Duodenal mucosa (tissue), 2 donors: ENCODE data around the gene CCDC73.
"Not testable (repeated sequence)": the region's sequence is repeated elsewhere in the genome, so short reads cannot be mapped to it uniquely, and the experiment has no call there.

Source experiments
- H3K27ac ChIP-seq: one replicate; pipeline ENCODE4 v1.7.0; 2013; ENCODE audit warnings: low read depth, low read length
- H3K27me3 ChIP-seq, 2 donors: one replicate each; pipeline ENCODE4 v1.7.0; 2013; ENCODE audit warnings: low read length in 2 of 2, control low read depth in 1 of 2; ENCODE audit not compliant: insufficient read depth in 2 of 2, control insufficient read depth in 1 of 2
- H3K36me3 ChIP-seq, 2 donors: one replicate each; pipeline ENCODE4 v1.7.0; 2013; ENCODE audit warnings: low read length in 2 of 2, control low read depth in 1 of 2; ENCODE audit not compliant: insufficient read depth in 2 of 2, control insufficient read depth in 1 of 2
- H3K4me1 ChIP-seq, 2 donors: one replicate each; pipeline ENCODE4 v1.7.0; 2013; ENCODE audit warnings: low read length in 2 of 2, control low read depth in 1 of 2; ENCODE audit not compliant: insufficient read depth in 2 of 2, control insufficient read depth in 1 of 2
- H3K4me3 ChIP-seq, 2 donors: one replicate each; pipeline ENCODE4 v1.7.0; 2013; ENCODE audit warnings: low read length in 2 of 2, low read depth in 1 of 2
- H3K9ac ChIP-seq, 2 donors: one replicate each; pipeline ENCODE4 v1.7.0; 2013; ENCODE audit warnings: low read length in 2 of 2, low read depth in 1 of 2
- H3K9me3 ChIP-seq, 2 donors: one replicate each; pipeline ENCODE4 v1.7.0; 2013; ENCODE audit warnings: low read length in 2 of 2, control low read depth in 1 of 2; ENCODE audit not compliant: control insufficient read depth in 1 of 2

Gene CCDC73

DNA sequence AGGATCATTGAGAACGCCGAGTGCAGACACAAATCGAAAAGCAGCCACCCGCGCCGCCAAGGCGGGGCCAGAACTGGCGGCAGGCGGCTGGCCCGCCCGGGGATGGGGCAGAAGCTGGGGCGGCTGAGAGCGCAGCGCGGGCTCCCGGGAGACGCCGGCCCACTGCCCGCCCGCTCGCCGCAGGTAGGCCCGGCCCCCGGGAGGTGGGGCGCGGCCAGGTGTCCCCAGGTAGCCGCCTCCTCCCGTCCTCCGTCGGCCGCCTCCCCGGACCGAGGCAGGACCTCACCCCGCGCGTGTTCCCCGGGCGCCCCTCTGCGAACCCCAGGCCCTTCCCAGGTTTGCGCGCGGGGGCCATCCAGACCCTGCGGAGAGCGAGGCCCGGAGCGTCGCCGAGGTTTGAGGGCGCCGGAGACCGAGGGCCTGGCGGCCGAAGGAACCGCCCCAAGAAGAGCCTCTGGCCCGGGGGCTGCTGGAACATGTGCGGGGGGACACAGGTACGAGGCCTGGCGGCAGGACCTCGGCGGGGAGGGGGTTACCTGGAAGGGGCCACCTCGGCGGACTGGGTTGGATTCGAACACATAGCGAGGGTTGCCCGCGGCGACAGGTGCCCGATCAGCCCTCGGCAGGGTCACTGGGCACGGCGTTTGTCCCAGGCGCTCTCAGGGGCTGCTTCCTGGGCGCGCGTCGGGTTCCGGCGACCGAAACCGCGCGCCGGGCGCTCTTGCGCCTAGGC lies 35.4 kb upstream of the CCDC73 start, which contains the start of gene PRRG4:
Gene PRRG4, plus strand, starts transcription at position 248 of the 733 bp plus-strand sequence. CDS start 603 bp downstream, outside the sequence.
- peaks cover 0 to 3% of the 10 kb centered on the region in 2 donors for H3K36me3 ChIP-seq
- no peaks in the 10 kb centered on the region for H3K9me3 ChIP-seq
- H3K27ac ChIP-seq: peak within 1 kb of the TSS; percentile 79
- peak within 1 kb of the TSS; percentile 69 to 94 for H3K9ac ChIP-seq
- H3K4me3 ChIP-seq: peak within 1 kb of the TSS; percentile 69 to 91
- peaks cover 0 to 15% of the 10 kb centered on the region in 2 donors for H3K4me1 ChIP-seq
- H3K27me3 ChIP-seq: no peaks in the 10 kb centered on the region

DNA sequence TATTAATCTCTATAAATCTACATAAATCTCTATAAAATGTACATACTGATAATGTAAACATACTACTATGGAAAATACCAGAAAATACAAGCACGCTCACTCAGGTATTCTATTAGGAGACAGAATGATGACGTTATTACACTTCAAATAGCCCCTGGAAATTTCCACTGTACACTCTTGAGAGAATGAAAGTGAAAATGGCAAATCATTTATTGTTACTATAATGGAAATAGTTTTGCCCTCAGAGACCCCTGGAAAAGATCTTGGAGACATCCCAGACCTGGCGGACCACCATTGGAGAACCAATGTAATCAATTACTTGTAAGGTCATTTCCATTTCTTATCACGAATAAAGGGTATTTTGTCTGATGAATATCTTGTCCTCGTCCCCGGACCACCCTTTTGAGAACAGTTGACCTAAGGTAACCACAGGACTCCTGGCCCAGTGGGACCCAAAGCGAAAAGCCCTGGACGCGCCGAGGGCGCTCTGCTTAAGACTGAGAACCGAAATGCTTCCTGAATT lies 34.8 kb upstream of the CCDC73 start:
- Histone ChIP-seq H3K9me3 (no peaks in the 10 kb centered on the region), H3K4me3 (peak overlapping the region; percentile 69 to 91), H3K27me3 (no peaks in the 10 kb centered on the region), H3K4me1 (peaks cover 0 to 15% of the 10 kb centered on the region in 2 donors), H3K36me3 (peaks cover 0 to 3% of the 10 kb centered on the region in 2 donors), H3K27ac (peak overlapping the region; percentile 77), H3K9ac (peak overlapping the region; percentile 27 to 94)

DNA sequence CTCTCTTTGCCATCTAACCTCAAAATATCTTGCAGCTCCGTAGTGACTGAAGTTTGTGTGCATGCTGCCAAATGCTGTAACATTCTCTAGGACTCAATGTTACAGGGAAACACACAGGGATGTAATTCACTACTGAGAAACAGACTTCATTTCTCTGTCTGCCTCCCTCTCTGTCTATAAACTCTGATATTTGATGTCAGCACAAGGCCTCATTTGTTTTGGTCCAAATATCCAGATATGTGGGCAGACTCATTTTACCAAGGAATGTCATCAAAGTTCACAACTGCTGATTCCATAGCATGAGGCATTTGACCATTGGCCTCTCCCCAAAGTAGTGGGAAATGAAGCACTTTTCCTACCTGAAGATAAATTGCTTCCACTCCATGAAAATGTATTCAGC lies 32.8 kb upstream of the CCDC73 start:
- no peaks in the 10 kb centered on the region for H3K27me3 ChIP-seq
- peaks cover 0 to 8% of the 10 kb centered on the region in 2 donors for H3K4me1 ChIP-seq

DNA sequence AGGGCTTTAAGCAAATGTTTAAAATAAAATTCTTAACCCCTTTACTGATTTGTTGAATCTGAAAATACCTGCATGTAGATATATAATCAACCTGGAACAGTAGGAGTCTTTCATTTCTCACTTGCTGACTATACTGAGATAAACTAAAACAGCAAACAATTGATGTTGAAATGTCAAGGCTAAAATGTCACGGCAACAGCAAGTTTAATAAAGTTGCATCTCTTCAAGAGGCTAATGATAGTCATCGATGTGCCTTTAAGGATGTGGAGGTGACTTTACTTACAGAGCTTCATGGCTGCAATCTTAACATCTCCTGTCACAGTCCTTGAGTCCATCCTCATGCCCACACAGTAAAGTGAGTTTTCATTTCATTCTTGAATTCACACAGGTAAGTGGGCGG lies 31.7 kb upstream of the CCDC73 start:
- Histone ChIP-seq H3K36me3 (no peaks in the 10 kb centered on the region), H3K9ac (no peak overlapping the region), H3K4me1 (peaks cover 0 to 4% of the 10 kb centered on the region in 2 donors), H3K27ac (no peak overlapping the region), H3K9me3 (no peaks in the 10 kb centered on the region), H3K27me3 (no peaks in the 10 kb centered on the region), H3K4me3 (no peak overlapping the region)

More for the DNA sequence above, 32.8 kb upstream of the CCDC73 start:
- Histone ChIP-seq H3K4me3 (no peak overlapping the region), H3K36me3 (no peaks in the 10 kb centered on the region), H3K27ac (no peak overlapping the region), H3K9ac (no peak overlapping the region), H3K9me3 (no peaks in the 10 kb centered on the region)

DNA sequence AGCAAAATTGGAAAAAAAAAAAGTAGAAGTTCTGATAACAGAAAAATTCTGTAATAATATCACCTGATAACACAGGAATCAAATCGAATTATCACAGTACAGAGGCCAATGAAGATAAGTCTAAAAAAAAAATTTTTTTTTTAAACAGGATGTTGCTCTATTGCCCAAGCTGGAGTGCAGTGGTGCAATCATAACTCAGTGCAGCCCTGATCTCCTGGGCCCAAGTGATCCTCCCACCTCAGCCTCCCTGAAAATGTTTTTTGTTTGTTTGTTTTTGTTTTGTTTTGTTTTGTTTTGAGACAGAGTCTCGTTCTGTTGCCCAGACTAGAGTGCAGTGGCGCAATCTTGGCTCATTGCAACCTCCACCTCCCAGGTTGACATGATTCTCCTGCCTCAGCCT lies 29.2 kb upstream of the CCDC73 start:
- H3K27me3 ChIP-seq, H3K27ac ChIP-seq, H3K36me3 ChIP-seq, H3K9me3 ChIP-seq, H3K4me1 ChIP-seq, H3K9ac ChIP-seq, H3K4me3 ChIP-seq: not testable (repeated sequence)

DNA sequence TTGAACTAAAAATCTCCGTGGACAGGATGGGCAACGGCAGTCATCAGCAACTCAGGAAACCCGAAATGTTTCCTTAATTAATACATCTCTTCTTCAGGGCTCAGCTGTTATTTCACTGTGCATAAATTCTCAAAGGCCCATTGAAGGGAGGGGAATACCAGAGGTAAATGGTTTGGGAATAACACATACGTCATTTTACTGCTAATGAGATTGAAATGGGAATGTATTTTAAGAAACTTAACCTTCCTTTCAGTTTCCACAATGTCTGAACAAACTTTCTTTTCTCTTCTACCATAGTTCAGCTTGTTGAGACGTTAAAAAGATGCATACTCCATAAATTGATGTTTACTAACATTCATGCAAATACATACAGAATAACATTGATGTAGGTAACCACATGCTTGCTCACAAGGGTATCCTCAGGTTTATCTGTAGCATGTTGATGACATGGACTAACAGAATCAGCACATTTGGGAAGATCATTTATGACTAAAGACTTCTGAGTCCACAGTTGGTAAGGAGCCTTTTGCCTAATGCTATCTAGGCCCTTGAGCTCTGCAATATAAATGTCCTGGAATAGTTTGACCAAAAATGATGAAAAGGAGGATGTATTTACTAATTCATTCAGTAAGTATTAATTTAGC lies 27.6 kb upstream of the CCDC73 start:
- Histone ChIP-seq H3K9ac (no peak overlapping the region), H3K27me3 (no peaks in the 10 kb centered on the region), H3K9me3 (no peaks in the 10 kb centered on the region), H3K4me1 (no peaks in the 10 kb centered on the region), H3K27ac (no peak overlapping the region), H3K4me3 (no peak overlapping the region), H3K36me3 (no peaks in the 10 kb centered on the region)

DNA sequence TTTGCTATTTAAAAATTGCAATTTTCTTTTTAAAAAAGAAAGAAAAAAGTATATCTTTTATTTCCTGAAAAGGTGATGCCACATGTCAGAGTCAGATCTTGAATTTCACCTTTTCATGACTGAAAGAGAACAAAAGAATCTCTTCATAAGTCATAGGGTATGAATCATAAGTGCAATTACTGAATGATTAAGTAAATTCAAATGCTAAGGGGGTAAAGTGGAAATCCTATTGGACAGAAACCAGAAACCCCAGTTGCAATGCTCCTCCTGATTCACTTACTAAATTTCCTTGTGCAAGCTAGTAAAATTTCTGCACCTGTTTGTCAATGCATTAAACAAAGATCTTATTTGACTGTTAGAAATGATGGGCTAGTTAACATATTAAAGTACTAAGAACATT lies 27.1 kb upstream of the CCDC73 start:
- no peak overlapping the region for H3K4me3 ChIP-seq
- H3K9me3 ChIP-seq: no peaks in the 10 kb centered on the region
- H3K27ac ChIP-seq: no peak overlapping the region
- H3K9ac ChIP-seq: no peak overlapping the region
- H3K4me1 ChIP-seq: no peaks in the 10 kb centered on the region
- H3K36me3 ChIP-seq: no peaks in the 10 kb centered on the region
- no peaks in the 10 kb centered on the region for H3K27me3 ChIP-seq

DNA sequence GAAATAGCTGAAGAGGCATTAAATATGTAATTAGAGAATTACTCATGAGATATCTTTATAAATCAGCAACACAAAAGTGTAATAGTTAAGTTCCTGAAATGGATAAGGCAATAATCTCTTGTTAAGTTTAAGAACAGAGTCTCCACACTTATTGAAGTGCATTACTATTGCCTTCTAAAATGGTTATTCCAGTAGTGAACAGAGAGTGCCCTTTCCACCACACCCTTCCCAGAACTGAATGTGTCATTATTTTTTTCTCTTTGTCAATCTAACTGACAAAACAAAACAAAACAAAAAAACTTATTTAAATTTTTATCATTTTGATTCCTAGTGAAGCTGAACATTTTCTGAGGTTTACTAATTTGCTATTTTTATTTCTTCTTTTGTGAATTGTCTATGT lies 26.0 kb upstream of the CCDC73 start:
- Histone ChIP-seq H3K27ac (no peak overlapping the region), H3K9ac (no peak overlapping the region), H3K36me3 (no peaks in the 10 kb centered on the region)

DNA sequence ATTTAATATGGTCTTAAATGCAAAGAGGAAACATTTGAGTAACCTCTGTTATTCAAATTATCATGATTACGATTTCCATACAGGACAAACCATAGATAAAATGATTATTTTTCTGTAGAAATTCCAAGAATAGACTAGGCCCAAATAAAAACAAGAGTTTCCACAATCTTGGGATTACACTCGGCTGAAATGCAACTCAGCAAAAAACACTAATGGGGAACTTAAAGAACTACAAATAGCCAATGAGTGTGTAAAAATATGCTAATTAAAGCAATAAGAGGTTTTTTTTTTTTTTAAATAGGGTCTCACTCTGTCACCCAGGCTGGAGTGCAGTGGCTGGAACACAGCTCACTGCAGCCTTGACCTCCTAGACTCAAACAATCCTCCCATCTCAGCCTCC lies 24.7 kb upstream of the CCDC73 start:
- H3K9me3 ChIP-seq: no peaks in the 10 kb centered on the region
- H3K4me1 ChIP-seq: no peaks in the 10 kb centered on the region
- no peak overlapping the region for H3K27ac ChIP-seq
- no peaks in the 10 kb centered on the region for H3K27me3 ChIP-seq
- H3K4me3 ChIP-seq: no peak overlapping the region
- no peak overlapping the region for H3K9ac ChIP-seq
- H3K36me3 ChIP-seq: no peaks in the 10 kb centered on the region

More for the DNA sequence above, 26.0 kb upstream of the CCDC73 start:
- no peaks in the 10 kb centered on the region for H3K27me3 ChIP-seq
- no peaks in the 10 kb centered on the region for H3K9me3 ChIP-seq
- H3K4me1 ChIP-seq: no peaks in the 10 kb centered on the region
- H3K4me3 ChIP-seq: no peak overlapping the region

DNA sequence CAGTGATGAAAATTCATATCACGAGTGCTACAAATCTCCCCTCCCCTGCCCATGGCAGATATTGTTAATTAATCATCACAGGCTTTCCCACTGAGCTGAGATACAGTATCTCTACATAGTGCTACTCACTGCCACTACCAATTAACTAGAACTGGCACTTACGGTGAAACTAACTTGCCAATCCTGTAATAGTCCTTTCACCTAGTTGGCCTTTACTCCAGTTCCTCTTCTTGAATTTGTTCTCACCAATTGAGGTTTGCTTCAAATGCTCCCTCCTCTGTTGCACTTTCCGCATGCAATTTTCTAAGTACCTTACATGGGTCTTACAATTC lies 23.4 kb upstream of the CCDC73 start:
- Histone ChIP-seq H3K36me3 (no peaks in the 10 kb centered on the region), H3K9ac (no peak overlapping the region), H3K4me3 (no peak overlapping the region), H3K27me3 (no peaks in the 10 kb centered on the region), H3K4me1 (no peaks in the 10 kb centered on the region), H3K27ac (no peak overlapping the region), H3K9me3 (no peaks in the 10 kb centered on the region)
